ENCODE data around the gene QSER1.
A peak's percentile ranks its signal among the peaks of the same experiment; 100 is the strongest.
"Not testable (repeated sequence)": the region's sequence is repeated elsewhere in the genome, so short reads cannot be mapped to it uniquely, and the experiment has no call there.

QSER1 gene

DNA sequence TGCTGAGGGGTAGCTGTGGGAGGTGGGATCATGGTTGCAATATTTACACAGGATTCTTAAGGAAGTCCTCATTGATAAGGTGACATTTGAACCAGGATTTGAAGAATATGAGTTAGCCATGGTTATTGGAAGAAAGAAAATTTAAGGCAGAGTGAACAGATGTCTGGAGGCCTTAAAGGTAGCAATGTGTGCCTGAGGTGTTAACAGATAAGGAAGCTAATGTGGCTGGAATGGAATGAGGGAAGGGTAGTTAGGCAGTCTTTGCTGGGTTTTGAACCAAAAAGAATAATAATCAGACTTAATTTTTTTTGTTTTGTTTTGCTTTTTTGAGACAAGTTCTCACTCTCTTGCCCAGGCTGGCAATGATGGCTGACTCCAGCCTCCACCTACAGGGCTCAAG, 113.4 kb downstream of the QSER1 start:
- no peak for DNase-seq

- no peak for DNase-seq
These were observed 121.1 kb downstream of the QSER1 start for GRCh38 chr11:33013755-33014154.

GRCh38 chr11:33015621-33016551, 123.3 kb downstream of the QSER1 start, which contains the start of gene DEPDC7:
Gene DEPDC7, plus strand, starts transcription at chr11:33015878. Its CDS starts 78 bp downstream, at chr11:33015956.
- peak; percentile 89 for DNase-seq

DNA sequence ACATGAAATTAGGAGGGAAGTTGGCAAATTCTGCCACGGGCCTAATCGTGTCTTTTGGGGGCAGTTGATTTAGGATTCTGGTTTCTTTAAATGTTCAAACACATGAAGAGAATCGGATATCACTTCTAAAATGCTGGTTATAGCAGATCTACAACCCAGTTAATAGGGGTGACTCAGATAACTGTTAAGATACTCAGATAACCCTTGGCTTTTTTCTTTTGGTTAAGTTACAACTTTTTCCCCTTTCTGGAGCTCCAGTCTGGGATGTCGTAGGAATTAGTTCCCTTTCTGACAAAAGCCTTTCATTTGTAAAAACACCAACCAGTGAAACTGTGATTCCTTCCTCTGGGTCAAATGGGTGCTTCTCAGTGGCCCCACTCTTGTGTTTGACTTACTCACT, 124.0 kb downstream of the QSER1 start:
- no peak for DNase-seq

- no peak for DNase-seq
These were observed 124.9 kb downstream of the QSER1 start for GRCh38 chr11:33017478-33017877.

GRCh38 chr11:33017965-33018364, 125.4 kb downstream of the QSER1 start:
- DNase-seq = no peak

DNA sequence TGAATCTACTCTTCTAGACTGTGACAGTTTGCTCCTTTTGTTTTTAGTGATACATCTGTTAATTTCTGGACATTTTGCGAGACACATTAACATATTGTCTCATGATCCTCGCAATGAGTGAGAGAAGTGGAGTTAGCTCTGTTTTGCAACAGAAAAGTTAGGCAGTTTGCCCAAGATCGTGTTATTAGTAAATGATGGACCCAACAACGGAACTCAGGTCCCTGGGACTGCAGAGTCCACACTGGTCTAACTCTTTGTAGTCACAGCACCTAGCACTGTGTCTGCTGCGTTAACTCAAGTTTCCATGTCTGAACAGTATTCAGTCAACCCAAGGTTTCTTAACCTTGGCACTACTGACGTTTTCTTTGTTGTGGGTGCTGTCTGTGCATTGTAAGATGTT, 126.2 kb downstream of the QSER1 start:
- no peak for DNase-seq

DNA sequence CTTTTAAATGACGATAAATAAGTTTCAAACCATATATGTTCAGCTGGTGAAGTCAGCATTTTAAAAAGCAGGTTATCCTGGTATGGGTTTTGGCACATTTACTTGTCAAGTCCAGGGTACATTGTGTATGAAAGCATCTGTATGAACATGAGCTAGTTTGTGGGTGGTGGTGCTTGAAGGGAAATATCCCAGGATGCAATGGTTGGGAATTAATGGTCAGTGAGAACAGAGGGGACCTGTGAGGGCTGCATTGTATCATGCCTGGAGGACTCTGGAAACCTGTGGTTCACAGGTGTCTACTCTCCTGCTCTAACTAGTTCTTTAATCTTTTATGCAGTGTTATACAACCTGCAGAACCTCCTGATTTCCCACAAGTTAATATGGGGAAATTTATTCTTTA, 128.9 kb downstream of the QSER1 start:
- no peak for DNase-seq

DNA sequence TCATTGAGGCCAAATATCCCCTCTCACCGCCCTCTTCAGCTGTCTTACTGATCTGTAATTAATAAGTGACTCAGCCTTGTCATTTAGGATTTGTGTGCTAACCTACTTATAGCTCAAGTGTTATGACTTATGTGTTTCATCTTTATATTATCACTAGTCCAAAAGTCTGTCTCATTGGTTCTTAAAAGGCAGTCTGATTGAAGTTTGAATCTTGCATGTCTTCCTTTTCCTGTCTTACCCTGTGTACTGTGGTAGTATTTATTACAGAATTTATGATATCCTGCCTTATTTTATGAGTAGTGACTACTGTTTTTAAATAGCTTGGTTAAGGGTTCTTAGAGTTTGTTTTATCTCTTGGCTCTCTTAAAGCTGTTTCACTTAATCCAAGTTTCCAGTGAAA, 129.3 kb downstream of the QSER1 start:
- DNase-seq = no peak

DNA sequence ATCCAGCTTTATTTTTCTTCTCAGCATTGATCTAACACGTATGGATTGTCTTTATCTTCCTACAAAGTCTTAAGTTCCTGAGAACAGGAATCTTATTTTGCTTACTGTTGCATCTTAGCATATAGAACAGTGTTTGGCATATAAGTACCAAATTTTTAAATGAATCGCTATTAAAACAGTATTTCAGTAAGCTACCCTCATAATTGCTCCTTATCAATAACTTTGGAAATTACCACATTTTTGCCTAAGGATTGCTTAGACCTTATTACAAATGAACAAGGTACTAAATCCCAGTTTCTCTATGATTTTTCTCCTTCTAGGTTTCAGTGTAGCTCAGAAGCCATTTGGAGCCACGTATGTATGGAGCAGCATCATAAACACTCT, 132.7 kb downstream of the QSER1 start:
- no peak for DNase-seq

- DNase-seq = no peak
These were observed 134.6 kb downstream of the QSER1 start for GRCh38 chr11:33027233-33027632.

DNA sequence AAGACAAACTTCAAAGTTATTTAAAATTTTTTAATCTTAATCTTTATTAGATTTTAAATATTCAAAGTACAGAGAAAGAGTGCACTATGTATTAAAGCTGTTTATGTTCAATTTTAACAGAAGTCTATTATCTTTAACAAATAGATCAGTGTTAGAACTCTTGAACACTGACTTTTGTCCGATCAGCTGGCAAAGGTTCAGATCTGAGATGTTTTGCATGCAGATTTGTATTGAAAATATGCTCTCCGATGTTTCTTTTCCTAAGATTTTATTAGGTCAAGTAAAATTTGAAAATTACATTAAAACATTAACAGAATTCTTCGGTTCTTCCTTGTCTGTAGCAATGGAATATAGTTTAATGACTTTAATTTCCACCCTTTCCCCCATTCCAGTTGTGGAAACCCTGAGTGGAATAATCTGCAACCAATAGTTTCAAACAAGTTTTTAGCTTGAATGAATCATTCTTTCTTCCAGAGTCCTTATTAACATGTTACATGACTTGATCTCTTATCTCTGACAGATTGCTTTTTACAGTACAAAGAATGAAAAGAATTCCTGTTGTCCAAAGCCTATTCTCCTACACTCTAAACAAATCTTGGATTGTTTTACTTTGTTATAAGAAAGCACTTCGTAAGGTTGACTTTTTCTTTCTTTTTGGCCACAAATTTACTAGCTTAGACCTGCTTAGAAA, 135.4 kb downstream of the QSER1 start:
- DNase-seq = no peak

DNA sequence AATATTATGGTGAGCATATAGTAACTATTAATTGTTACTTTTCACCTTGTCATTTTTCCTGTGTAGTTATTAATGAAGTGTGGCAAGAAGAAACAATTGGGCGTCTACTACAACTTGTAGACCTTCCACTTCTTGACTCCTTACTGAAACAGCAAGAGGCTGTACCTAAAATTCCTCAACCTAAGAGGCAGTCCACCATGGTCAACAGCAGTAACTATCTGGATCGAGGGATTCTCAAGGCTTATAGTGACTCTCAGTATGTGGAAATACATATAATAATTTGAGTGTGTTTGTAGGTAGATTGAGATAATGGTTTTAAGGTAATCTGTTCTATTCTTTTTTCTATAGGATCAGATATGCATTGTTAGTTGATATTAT, 135.9 kb downstream of the QSER1 start:
- no peak for DNase-seq

DNA sequence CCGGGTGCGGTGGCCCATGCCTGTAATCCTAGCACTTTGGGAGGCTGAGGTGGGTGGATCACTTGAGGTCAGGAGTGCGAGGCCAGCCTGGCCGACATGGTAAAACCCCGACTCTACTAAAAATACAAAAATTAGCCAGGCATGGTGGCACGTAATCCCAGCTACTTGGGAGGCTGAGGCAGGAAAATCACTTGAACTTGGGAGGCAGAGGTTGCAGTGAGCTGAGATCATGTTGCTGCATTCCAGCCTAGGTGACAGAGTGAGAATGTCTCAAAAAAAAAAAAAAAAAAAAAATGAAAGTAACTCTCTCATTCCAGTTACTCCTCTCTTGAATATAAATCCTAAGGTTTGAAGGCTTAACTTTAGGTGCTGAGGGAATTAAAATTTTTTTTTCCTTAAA, 136.6 kb downstream of the QSER1 start:
- not testable (repeated sequence) for DNase-seq
